Mesendoderm (in vitro differentiated cells): ENCODE results near the gene NAPA. TPM values are rescaled to one million over a fixed set of nuclear protein-coding genes. Genes with fewer than 3 reads are reported as not detected.

Experiments
- DNase-seq: peaks from one replicate; pipeline ENCODE4 v3.0.0; 2013
- H2AK5ac ChIP-seq: 2 replicates; pipeline ENCODE4 v1.6.1; 2013; ENCODE audit warnings: low read length, inconsistent platforms
- H2BK120ac ChIP-seq: 2 replicates; pipeline ENCODE4 v1.6.1; 2013; ENCODE audit warnings: low read depth, mild to moderate bottlenecking, low read length, moderate library complexity, mixed read lengths
- H2BK15ac ChIP-seq: replicated peaks from 2 replicates; pipeline ENCODE4 v1.6.1; 2013; ENCODE audit warnings: low read depth, mild to moderate bottlenecking, moderate library complexity
- H2BK5ac ChIP-seq: 2 replicates; pipeline ENCODE4 v1.6.1; 2013; ENCODE audit warnings: low read length, inconsistent platforms
- H3K18ac ChIP-seq: 2 replicates; pipeline ENCODE4 v1.6.1; 2013; ENCODE audit warnings: mild to moderate bottlenecking, low read length, mixed read lengths
- H3K23ac ChIP-seq: one replicate; pipeline ENCODE4 v1.6.1; 2013; ENCODE audit warnings: low read length
- H3K27ac ChIP-seq: 2 replicates; pipeline ENCODE4 v1.5.1; 2013; ENCODE audit warnings: low read depth, mild to moderate bottlenecking, inconsistent platforms, low read length, moderate library complexity
- H3K27me3 ChIP-seq: 2 replicates; pipeline ENCODE4 v1.6.1; 2013; ENCODE audit warnings: low read length, control low read depth, mild to moderate bottlenecking, inconsistent platforms; ENCODE audit not compliant: insufficient read depth, poor library complexity
- H3K36me3 ChIP-seq: 2 replicates; pipeline ENCODE4 v1.6.1; 2013; ENCODE audit warnings: low read length, inconsistent platforms; ENCODE audit not compliant: control insufficient read depth, insufficient read depth
- H3K4ac ChIP-seq: one replicate; pipeline ENCODE4 v1.6.1; 2013; ENCODE audit warnings: low read depth, mild to moderate bottlenecking, low read length, moderate library complexity
- H3K4me1 ChIP-seq: 2 replicates; pipeline ENCODE4 v1.6.1; 2013; ENCODE audit warnings: low read depth, low read length, inconsistent platforms; ENCODE audit not compliant: control insufficient read depth
- H3K4me2 ChIP-seq: 2 replicates; pipeline ENCODE4 v1.6.1; 2013; ENCODE audit warnings: low read length
- H3K4me3 ChIP-seq: 2 replicates; pipeline ENCODE4 v1.5.1; 2013; ENCODE audit warnings: mild to moderate bottlenecking, low read length
- H3K56ac ChIP-seq: one replicate; pipeline ENCODE4 v1.6.1; 2013; ENCODE audit warnings: low read length
- H3K79me1 ChIP-seq: 2 replicates; pipeline ENCODE4 v1.6.1; 2013; ENCODE audit warnings: low read length, inconsistent platforms
- H3K79me2 ChIP-seq: 2 replicates; pipeline ENCODE4 v1.6.1; 2013; ENCODE audit warnings: mild to moderate bottlenecking, low read length; ENCODE audit not compliant: control insufficient read depth, insufficient read depth
- H3K9ac ChIP-seq: 2 replicates; pipeline ENCODE4 v1.6.1; 2013; ENCODE audit warnings: low read length, inconsistent platforms
- H4K5ac ChIP-seq: one replicate; pipeline ENCODE4 v1.6.1; 2013; ENCODE audit warnings: low read length
- H4K8ac ChIP-seq: one replicate; pipeline ENCODE4 v1.6.1; 2013; ENCODE audit warnings: low read depth, mild to moderate bottlenecking, control low read depth, low read length, moderate library complexity
- WGBS: extraction: QIAGEN DNeasy Blood & Tissue Kit; methylation state at CpG from one replicate; pipeline ENCODE4 v1.1.7; 2013; ENCODE audit warnings: low lambda C conversion rate, missing lambda C conversion rate; ENCODE audit not compliant: insufficient coverage; ENCODE audit errors: extremely low coverage; 5-methylcytosine and 5-hydroxymethylcytosine counted together
- polyA plus RNA-seq, 2 experiments: library from polyadenylated mRNA; stranded (reverse); fragments of 200-250 nt; gene quantifications; one replicate each; pipeline ENCODE4 v1.2.3, GENCODE V29; 2013

The NAPA gene
- 55.9 TPM for polyA plus RNA-seq (2013, experiment 1 of 2)
- polyA plus RNA-seq (2013, experiment 2 of 2): 55.5 TPM

DNA sequence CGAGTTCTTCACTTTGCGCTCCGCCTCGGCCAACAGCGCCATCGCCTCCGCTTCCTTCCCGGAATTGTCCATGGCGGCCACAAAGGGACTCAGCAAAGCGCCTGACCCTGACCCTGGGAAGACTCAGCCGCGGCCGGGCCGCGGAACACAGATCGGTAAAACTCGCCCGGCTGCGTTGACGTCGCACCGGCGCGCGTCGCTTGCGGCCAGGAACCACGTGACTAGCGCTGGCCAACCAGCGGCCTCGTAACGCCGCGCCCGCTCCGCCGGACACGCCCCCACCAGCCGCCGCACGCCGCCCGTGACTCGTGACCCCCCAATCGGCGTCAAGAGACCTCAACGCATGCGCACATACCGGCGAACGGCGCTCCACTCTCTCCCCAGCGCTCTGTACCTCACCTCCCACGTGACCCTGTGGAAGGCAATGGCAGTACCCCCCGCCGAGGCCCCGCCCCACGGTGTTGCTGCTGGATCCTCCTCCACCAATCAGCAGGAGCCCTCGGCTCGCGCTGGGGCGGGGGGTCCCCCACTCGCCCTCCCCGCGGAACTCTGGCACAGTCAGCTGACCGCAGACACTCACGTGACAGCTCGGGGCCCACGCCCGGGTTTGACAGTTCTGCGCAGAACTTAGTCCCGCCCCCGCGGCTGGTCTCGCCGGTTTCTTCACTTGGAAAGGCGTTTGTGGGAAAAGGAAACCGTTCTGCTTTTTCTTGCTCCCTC lies at the start of gene NAPA:
Gene NAPA, minus strand, starts transcription at position 195 of the 720 bp plus-strand sequence. Its CDS starts 123 bp downstream, at position 72.
- no peak within 1 kb of the TSS for H4K5ac ChIP-seq
- no peak within 1 kb of the TSS for H4K8ac ChIP-seq
- peak within 1 kb of the TSS; percentile 98 for H3K9ac ChIP-seq
- H3K23ac ChIP-seq: peak within 1 kb of the TSS; percentile 92
- no peak within 1 kb of the TSS for H2BK15ac ChIP-seq
- H3K27ac ChIP-seq: peak within 1 kb of the TSS; percentile 75
- H3K27me3 ChIP-seq: no peaks in the 10 kb centered on the region
- H3K36me3 ChIP-seq: no peaks in the 10 kb centered on the region
- H3K18ac ChIP-seq: peak within 1 kb of the TSS; percentile 47
- H3K4me3 ChIP-seq: peak within 1 kb of the TSS; percentile 100
- WGBS: no CpG with 5 or more reads among the region's 78 CpGs
- DNase-seq: peak; percentile 100
- H2AK5ac ChIP-seq: no peak within 1 kb of the TSS
- H2BK5ac ChIP-seq: no peak within 1 kb of the TSS
- H3K4me1 ChIP-seq: no peaks in the 10 kb centered on the region
- peaks cover 36% of the 10 kb centered on the region for H3K79me2 ChIP-seq
- peaks cover 30% of the 10 kb centered on the region for H3K79me1 ChIP-seq
- H3K4ac ChIP-seq: peak within 1 kb of the TSS; percentile 46
- H3K4me2 ChIP-seq: peak within 1 kb of the TSS; percentile 77
- H2BK120ac ChIP-seq: no peak within 1 kb of the TSS
- H3K56ac ChIP-seq: peak within 1 kb of the TSS; percentile 94

DNA sequence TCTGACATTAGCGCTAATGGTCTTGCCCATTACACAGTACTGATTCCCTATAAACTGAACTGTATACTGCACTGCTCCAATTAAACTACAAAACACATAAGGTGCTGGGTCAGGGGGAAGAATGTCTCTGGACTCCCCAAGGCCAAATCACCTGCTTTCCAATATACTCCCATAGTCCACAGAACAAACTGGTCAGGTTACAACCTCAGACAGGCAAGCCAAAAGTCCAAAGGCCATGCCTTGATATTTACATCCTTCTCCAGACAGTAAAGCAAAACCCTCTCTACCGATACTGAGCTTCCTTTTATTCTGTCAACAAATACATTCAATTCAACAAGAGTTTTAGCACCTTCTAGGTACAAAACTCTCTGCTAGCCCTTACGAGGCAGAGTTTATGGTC lies 49.2 kb upstream of the NAPA start:
- H2BK15ac ChIP-seq: no peak overlapping the region
- H3K56ac ChIP-seq: no peak overlapping the region
- H3K4me1 ChIP-seq: no peaks in the 10 kb centered on the region
- no peak overlapping the region for H3K4me2 ChIP-seq
- no peak overlapping the region for H3K4ac ChIP-seq
- H3K79me1 ChIP-seq: no peaks in the 10 kb centered on the region
- H4K5ac ChIP-seq: no peak overlapping the region
- no peak overlapping the region for H3K4me3 ChIP-seq
- H3K27ac ChIP-seq: no peak overlapping the region
- H3K36me3 ChIP-seq: no peaks in the 10 kb centered on the region
- H3K27me3 ChIP-seq: no peaks in the 10 kb centered on the region
- H2AK5ac ChIP-seq: no peak overlapping the region
- no CpG with 5 or more reads among the region's 3 CpGs for WGBS
- H3K23ac ChIP-seq: no peak overlapping the region
- no peak overlapping the region for H2BK5ac ChIP-seq
- H3K9ac ChIP-seq: no peak overlapping the region
- H3K79me2 ChIP-seq: no peaks in the 10 kb centered on the region
- no peak for DNase-seq
- H2BK120ac ChIP-seq: no peak overlapping the region
- no peak overlapping the region for H3K18ac ChIP-seq
- no peak overlapping the region for H4K8ac ChIP-seq

DNA sequence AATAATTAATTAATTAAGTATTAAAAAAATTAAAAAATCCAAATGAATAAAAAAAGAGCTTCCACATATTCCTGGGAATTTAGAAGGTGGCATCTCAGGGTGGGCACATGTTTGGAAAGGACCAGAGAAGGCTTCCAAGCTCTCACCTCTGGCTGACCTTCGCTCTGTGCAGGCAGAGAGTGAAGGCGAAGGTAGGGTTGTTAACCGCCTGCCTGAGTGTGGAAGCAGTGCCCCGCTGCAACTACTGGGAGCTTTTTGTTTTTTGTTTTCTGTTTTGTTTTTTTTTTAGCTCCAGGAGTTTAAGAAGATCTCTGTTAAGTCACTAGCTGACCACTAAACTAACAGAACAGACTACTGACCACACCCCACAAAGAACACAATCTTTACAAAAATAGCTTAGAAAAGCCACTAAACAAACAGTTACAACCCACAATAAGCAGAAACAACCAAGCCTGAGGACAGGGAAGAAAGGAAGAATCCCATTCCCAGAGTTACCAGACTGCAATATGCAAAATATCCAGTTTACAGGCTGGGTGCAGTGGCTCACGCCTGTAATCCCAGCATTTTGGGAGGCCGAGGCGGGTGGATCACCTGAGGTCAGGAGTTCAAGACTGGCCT lies 46.7 kb upstream of the NAPA start:
- H3K79me1 ChIP-seq: no peaks in the 10 kb centered on the region
- H3K79me2 ChIP-seq: no peaks in the 10 kb centered on the region
- no peak overlapping the region for H3K23ac ChIP-seq
- H3K27me3 ChIP-seq: no peaks in the 10 kb centered on the region
- no peak overlapping the region for H3K4me2 ChIP-seq
- no peak overlapping the region for H2AK5ac ChIP-seq
- H2BK120ac ChIP-seq: no peak overlapping the region
- no peak overlapping the region for H3K4me3 ChIP-seq
- H3K18ac ChIP-seq: no peak overlapping the region
- H4K8ac ChIP-seq: no peak overlapping the region
- H2BK15ac ChIP-seq: no peak overlapping the region
- no peaks in the 10 kb centered on the region for H3K36me3 ChIP-seq
- H3K56ac ChIP-seq: no peak overlapping the region
- no peak overlapping the region for H3K9ac ChIP-seq
- H3K4ac ChIP-seq: no peak overlapping the region
- H3K4me1 ChIP-seq: no peaks in the 10 kb centered on the region
- no peak overlapping the region for H3K27ac ChIP-seq
- DNase-seq: no peak
- no CpG with 5 or more reads among the region's 7 CpGs for WGBS
- no peak overlapping the region for H4K5ac ChIP-seq
- H2BK5ac ChIP-seq: no peak overlapping the region

DNA sequence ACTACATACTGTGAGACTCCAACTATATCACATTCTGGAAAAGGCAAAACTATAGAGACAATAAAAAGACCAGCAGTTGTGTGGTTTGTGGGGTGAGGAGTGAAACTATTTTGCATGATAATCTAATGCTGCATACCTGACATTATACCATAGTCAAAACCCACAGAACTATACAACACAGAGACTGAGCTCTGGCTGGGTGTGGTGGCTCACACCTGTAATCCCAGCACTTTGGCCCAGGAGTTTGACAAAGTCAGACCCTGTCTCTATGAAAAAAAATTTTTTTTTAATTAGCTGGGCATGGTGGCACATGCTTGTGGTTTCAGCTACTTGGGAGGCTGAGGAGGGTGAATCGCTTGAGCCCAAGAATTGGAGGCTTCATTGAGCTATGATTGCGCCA lies 46.1 kb upstream of the NAPA start:
- Histone ChIP-seq H3K4ac (no peak overlapping the region), H4K5ac (no peak overlapping the region), H4K8ac (no peak overlapping the region), H3K56ac (no peak overlapping the region), H3K23ac (no peak overlapping the region), H3K9ac (no peak overlapping the region), H3K27me3 (no peaks in the 10 kb centered on the region), H2BK120ac (no peak overlapping the region), H3K18ac (no peak overlapping the region), H2BK5ac (no peak overlapping the region), H2BK15ac (no peak overlapping the region), H3K79me2 (no peaks in the 10 kb centered on the region), H3K4me1 (no peaks in the 10 kb centered on the region), H3K27ac (no peak overlapping the region), H3K79me1 (no peaks in the 10 kb centered on the region), H2AK5ac (no peak overlapping the region), H3K4me2 (no peak overlapping the region), H3K4me3 (no peak overlapping the region), H3K36me3 (no peaks in the 10 kb centered on the region)
- no peak for DNase-seq
- WGBS: no CpG with 5 or more reads among the region's 2 CpGs

DNA sequence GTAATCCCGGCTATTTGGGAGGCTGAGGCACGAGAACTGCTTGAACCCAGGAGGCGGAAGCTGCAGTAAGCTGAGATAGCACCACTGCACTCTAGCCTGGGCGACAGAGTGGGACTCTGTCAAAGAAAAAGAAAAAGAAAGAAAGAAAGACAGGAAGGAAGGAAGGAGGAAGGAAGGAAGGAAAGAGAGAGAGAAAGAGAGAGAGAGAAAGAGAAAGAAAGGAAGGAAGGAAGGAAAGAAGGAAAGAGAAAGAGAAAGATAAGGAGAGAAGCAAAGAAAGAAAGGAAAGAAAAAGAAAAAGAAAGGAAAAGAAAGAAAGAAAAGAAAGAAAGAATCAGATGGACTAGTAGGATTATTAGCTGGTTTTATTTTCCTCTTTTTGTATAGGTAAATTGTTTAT lies 35.3 kb upstream of the NAPA start:
- Histone ChIP-seq H3K9ac (no peak overlapping the region), H2BK120ac (no peak overlapping the region), H2BK5ac (no peak overlapping the region), H2AK5ac (no peak overlapping the region), H3K79me2 (no peaks in the 10 kb centered on the region), H4K8ac (no peak overlapping the region), H3K79me1 (no peaks in the 10 kb centered on the region), H2BK15ac (no peak overlapping the region), H3K4ac (no peak overlapping the region), H4K5ac (no peak overlapping the region), H3K18ac (no peak overlapping the region), H3K27ac (no peak overlapping the region), H3K4me1 (no peaks in the 10 kb centered on the region), H3K36me3 (no peaks in the 10 kb centered on the region), H3K27me3 (no peaks in the 10 kb centered on the region), H3K23ac (no peak overlapping the region), H3K56ac (no peak overlapping the region), H3K4me2 (no peak overlapping the region), H3K4me3 (no peak overlapping the region)
- WGBS: no CpG with 5 or more reads among the region's 4 CpGs
- no peak for DNase-seq
